RWPE2 (cell line): ENCODE data around the gene RPS6KA2.

Experiments used
- ATAC-seq: fragments of 200-7000 bp; cut with Tn5 transposase; 3 replicates; pipeline ENCODE4 v1.9.1; 2021; ENCODE audit warnings: low read depth
- DNase-seq: peaks from one replicate; pipeline ENCODE4 v3.0.0-alpha.2; 2020; ENCODE audit warnings: low spot score
- H3K27ac ChIP-seq: fragments of 450-650 bp; 2 replicates; pipeline ENCODE4 v1.5.1; 2017; ENCODE audit warnings: mild to moderate bottlenecking; ENCODE audit not compliant: poor library complexity, severe bottlenecking
- H3K27me3 ChIP-seq: fragments of 250-450 bp; sonication (Bioruptor Pico); 2 replicates; pipeline ENCODE4 v1.5.1; 2021; ENCODE audit warnings: mild to moderate bottlenecking, moderate library complexity; ENCODE audit not compliant: insufficient read depth, poor library complexity, severe bottlenecking
- H3K36me3 ChIP-seq: fragments of 250-450 bp; sonication (Bioruptor Pico); 2 replicates; pipeline ENCODE4 v1.5.1; 2020; ENCODE audit warnings: low read depth, mild to moderate bottlenecking, moderate library complexity
- H3K4me1 ChIP-seq: fragments of 250-450 bp; sonication (Bioruptor Pico); 2 replicates; pipeline ENCODE4 v1.5.1; 2021; ENCODE audit warnings: mild to moderate bottlenecking, moderate library complexity; ENCODE audit not compliant: insufficient read depth, poor library complexity, severe bottlenecking
- H3K4me3 ChIP-seq: fragments of 250-450 bp; sonication (Bioruptor Pico); 2 replicates; pipeline ENCODE4 v1.5.1; 2021; ENCODE audit warnings: mild to moderate bottlenecking, moderate library complexity; ENCODE audit not compliant: severe bottlenecking
- H3K9me3 ChIP-seq: fragments of 250-450 bp; sonication (Bioruptor Pico); 2 replicates; pipeline ENCODE4 v1.5.1; 2021; ENCODE audit warnings: mild to moderate bottlenecking, moderate library complexity; ENCODE audit not compliant: severe bottlenecking
- TF ChIP-seq, protein P1 (sequence below): fragments of 450-650 bp; IDR thresholded peaks from one replicate; pipeline ENCODE4 v1.5.1; 2017; ENCODE audit warnings: mild to moderate bottlenecking, moderate library complexity; ENCODE audit not compliant: poor library complexity, severe bottlenecking

Gene RPS6KA2

GRCh38 chr6:166499350-166500163 lies 127.5 kb downstream of the RPS6KA2 start:
- no peak overlapping the region for H3K27ac ChIP-seq
- no peaks in the 10 kb centered on the region for H3K27me3 ChIP-seq
- H3K9me3 ChIP-seq = no peaks in the 10 kb centered on the region
- ATAC-seq (no peak), DNase-seq (no peak)
- no peaks in the 10 kb centered on the region for H3K4me1 ChIP-seq
- TF ChIP-seq, protein P1, sequence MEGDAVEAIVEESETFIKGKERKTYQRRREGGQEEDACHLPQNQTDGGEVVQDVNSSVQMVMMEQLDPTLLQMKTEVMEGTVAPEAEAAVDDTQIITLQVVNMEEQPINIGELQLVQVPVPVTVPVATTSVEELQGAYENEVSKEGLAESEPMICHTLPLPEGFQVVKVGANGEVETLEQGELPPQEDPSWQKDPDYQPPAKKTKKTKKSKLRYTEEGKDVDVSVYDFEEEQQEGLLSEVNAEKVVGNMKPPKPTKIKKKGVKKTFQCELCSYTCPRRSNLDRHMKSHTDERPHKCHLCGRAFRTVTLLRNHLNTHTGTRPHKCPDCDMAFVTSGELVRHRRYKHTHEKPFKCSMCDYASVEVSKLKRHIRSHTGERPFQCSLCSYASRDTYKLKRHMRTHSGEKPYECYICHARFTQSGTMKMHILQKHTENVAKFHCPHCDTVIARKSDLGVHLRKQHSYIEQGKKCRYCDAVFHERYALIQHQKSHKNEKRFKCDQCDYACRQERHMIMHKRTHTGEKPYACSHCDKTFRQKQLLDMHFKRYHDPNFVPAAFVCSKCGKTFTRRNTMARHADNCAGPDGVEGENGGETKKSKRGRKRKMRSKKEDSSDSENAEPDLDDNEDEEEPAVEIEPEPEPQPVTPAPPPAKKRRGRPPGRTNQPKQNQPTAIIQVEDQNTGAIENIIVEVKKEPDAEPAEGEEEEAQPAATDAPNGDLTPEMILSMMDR = no peak
- no peak overlapping the region for H3K4me3 ChIP-seq
- H3K36me3 ChIP-seq = peaks cover 33% of the 10 kb centered on the region

DNA sequence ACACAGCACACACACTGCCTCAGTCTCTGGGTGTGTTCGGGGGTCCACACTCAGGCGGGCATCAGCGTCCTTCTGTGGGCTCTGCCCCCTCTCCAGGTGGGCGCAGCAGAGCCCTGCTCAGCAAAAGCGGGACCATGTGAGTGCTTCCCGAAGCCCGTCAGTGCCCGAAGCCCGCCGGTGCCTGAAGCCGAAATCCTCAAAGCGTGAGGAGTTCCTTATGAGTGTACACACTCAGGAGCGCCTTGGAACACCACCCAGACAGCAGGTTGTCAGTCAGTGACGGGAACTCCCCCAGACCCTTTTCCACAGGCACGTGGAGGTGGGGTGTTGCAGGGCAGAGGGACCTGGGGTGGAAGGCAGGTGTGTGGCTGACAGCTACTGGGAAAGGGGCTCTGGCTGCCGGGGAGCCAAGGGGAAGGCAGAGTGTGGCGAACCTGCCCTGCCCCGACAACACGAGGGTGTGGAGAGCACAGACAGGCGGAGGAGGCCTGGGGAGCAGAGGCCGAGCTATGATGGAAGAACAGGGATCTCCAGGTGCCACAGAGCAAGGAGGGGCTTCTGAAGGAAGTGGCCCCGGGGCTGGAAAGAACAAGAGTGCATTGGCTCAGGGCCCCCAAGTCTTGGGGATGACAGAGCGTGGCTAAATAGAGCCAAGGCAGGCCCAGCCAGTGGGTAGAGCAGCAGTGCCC lies 128.2 kb downstream of the RPS6KA2 start:
- DNase-seq (no peak), ATAC-seq (no peak)
- Histone ChIP-seq H3K9me3 (no peaks in the 10 kb centered on the region), H3K4me3 (no peak overlapping the region), H3K27me3 (no peaks in the 10 kb centered on the region), H3K4me1 (no peaks in the 10 kb centered on the region), H3K36me3 (peaks cover 29% of the 10 kb centered on the region), H3K27ac (no peak overlapping the region)
- TF ChIP-seq, protein P1 = no peak

DNA sequence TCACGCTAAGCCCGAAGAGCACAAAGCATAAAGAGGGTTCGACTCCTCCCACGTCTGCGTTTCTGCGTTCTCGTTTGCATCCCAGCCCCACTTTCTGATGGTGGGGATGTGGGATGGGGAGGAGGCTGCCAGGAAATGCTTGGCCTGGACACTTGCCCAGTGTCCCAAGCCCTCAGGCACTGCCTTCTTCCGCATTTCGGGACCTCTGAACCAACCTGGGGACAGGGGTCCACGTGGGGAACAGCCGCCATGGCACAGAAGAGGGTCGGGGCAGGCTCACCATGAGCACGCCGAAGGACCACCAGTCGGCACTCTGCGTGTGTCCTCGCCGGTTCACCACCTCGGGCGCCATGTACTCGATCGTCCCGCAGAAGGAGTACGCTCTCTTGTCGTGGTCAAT lies 128.8 kb downstream of the RPS6KA2 start:
- DNase-seq = no peak
- Histone ChIP-seq H3K4me1 (no peaks in the 10 kb centered on the region), H3K4me3 (no peak overlapping the region), H3K27me3 (no peaks in the 10 kb centered on the region), H3K27ac (no peak overlapping the region), H3K36me3 (peaks cover 26% of the 10 kb centered on the region), H3K9me3 (no peaks in the 10 kb centered on the region)
- TF ChIP-seq, protein P1 = no peak
- no peak for ATAC-seq

- peaks cover 19% of the 10 kb centered on the region for H3K36me3 ChIP-seq
- no peaks in the 10 kb centered on the region for H3K9me3 ChIP-seq
- H3K4me1 ChIP-seq = no peaks in the 10 kb centered on the region
- no peaks in the 10 kb centered on the region for H3K27me3 ChIP-seq
- TF ChIP-seq, protein P1 = no peak
- ATAC-seq (no peak), DNase-seq (no peak)
- H3K27ac ChIP-seq = no peak overlapping the region
- H3K4me3 ChIP-seq = no peak overlapping the region
These were observed 129.8 kb downstream of the RPS6KA2 start for GRCh38 chr6:166497087-166497899.
